Neural cell (in vitro differentiated cells): Measurements from ENCODE around the gene SLC8A1.

Experiments
- CTCF ChIP-seq: fragments of 450-650 bp; IDR thresholded peaks from 2 replicates; pipeline ENCODE4 v1.5.1; 2014; ENCODE audit warnings: antibody characterized with exemption, mild to moderate bottlenecking, moderate library complexity; ENCODE audit not compliant: poor library complexity, severe bottlenecking
- EP300 ChIP-seq: fragments of 450-650 bp; conservative IDR thresholded peaks from 2 replicates; pipeline ENCODE4 v1.6.1; 2014; ENCODE audit warnings: antibody characterized with exemption, mild to moderate bottlenecking, moderate library complexity; ENCODE audit not compliant: poor library complexity, severe bottlenecking
- EZH2 ChIP-seq: fragments of 200-600, 300-800 bp; shearing (Covaris generic), sonication (generic); IDR thresholded peaks from 2 replicates; pipeline ENCODE4 v1.6.1; 2014; ENCODE audit warnings: antibody characterized with exemption, low read length, borderline replicate concordance, mild to moderate bottlenecking; ENCODE audit not compliant: insufficient read depth, poor library complexity, severe bottlenecking
- REST ChIP-seq: IDR thresholded peaks from 2 replicates; pipeline ENCODE4 v1.6.1; 2012; ENCODE audit warnings: borderline replicate concordance
- TAF1 ChIP-seq: IDR thresholded peaks from 2 replicates; pipeline ENCODE4 v1.6.1; 2012; ENCODE audit warnings: low read depth

GRCh38 chr2:40477361-40477760 is 25.5 kb upstream of the SLC8A1 start:
- TF ChIP-seq CTCF (no peak), EZH2 (no peak), TAF1 (no peak), REST (no peak), EP300 (no peak)
